ENCODE results near the gene HERC2. TPM values are rescaled to one million over a fixed set of nuclear protein-coding genes. Genes with fewer than 3 reads are reported as not detected.

Gene HERC2
- total RNA-seq, 1 donor from 2014 or later, result 62.2 TPM

- no peak for DNase-seq (ENCODE audit: low spot score)
Measured at GRCh38 chr15:28068930-28069329, 253.0 kb downstream of the HERC2 start.

- DNase-seq (ENCODE audit: low spot score), result no peak
Measured at GRCh38 chr15:28066231-28066630, 255.7 kb downstream of the HERC2 start.

Other genes with a start within 250 kb of the HERC2 start
- gene OCA2, start 222.9 kb downstream of the HERC2 start, total RNA-seq, result not detected
- gene GOLGA6L24, start 35.9 kb upstream of the HERC2 start, total RNA-seq, result not detected
- not detected for gene GOLGA8F, start 56.5 kb upstream of the HERC2 start, total RNA-seq
- not detected for gene GOLGA8G, start 210.8 kb upstream of the HERC2 start, total RNA-seq
- gene GOLGA6L25, start 231.4 kb upstream of the HERC2 start, total RNA-seq, result not detected